Pancreas (tissue), 10 donors: ENCODE results near the gene RHBDD3. TPM values are rescaled to one million over a fixed set of nuclear protein-coding genes. Genes with fewer than 3 reads are reported as not detected.

Experiments
- ATAC-seq, 4 donors: fragments of 200-7000 bp; cut with Tn5 transposase; one replicate each; pipeline versions ENCODE4 v1.8.0 to v1.9.1; 2020; ENCODE audit warnings: mild to moderate bottlenecking in 4 of 4, moderate library complexity in 4 of 4
- DNase-seq, 6 donors: peaks; one replicate each; pipeline ENCODE4 v3.0.0-alpha.2; 2020
- FAIRE-seq: peaks from 2 replicates; lab custom pipeline; 2012; peaks lifted over from hg19 to GRCh38; lab: Jason Lieb, UNC
- H3K27ac ChIP-seq, 4 donors: fragments of 200-600 bp; sonication (generic); 1 replicate in 3 of 4; 2 replicates in 1 of 4; pipeline versions ENCODE4 v1.5.0 to v1.8.0; 2020
- H3K27me3 ChIP-seq, 4 donors: fragments of 200-600 bp; one replicate each; pipeline ENCODE4 v1.8.0; 2021
- H3K36me3 ChIP-seq, 3 donors: fragments of 200-600 bp; sonication (generic) in 1 of 3; one replicate each; pipeline versions ENCODE4 v1.5.0 to v1.8.0; 2020 to 2021
- H3K4me1 ChIP-seq, 3 donors: fragments of 200-600 bp; one replicate each; pipeline ENCODE4 v1.8.0; 2021
- H3K4me3 ChIP-seq, 4 donors: fragments of 200-600 bp; sonication (generic) in 2 of 4; one replicate each; pipeline versions ENCODE4 v1.5.0 to v1.8.0; 2020 to 2021
- H3K9me3 ChIP-seq, 4 donors: fragments of 200-600 bp; one replicate each; pipeline ENCODE4 v1.8.0; 2021
- WGBS, 2 donors: extraction: QIAGEN DNeasy Blood & Tissue Kit; methylation state at CpG; one replicate each; pipeline ENCODE4 v1.1.7; 2013; 5-methylcytosine and 5-hydroxymethylcytosine counted together
- intact Hi-C, 3 donors: fragments of 100-400 bp; cut with DNase I; formaldehyde crosslinking; loops; one replicate each; pipeline versions ENCODE4 v1.11.1 to v1.14.2; 2022
- polyA plus RNA-seq, 2 donors: library from polyadenylated mRNA; stranded (reverse); fragments of 200-250 nt; gene quantifications; one replicate each; pipeline ENCODE4 v1.2.3, GENCODE V29; 2013
- total RNA-seq, 6 donors: library from RNA; stranded (reverse); fragmentation: NEBNext Ultra II Directional in 4 of 6; extraction: Animal tissue kit (Norgen Biotek cat#: 25700) in 4 of 6; gene quantifications; one replicate each; pipeline versions ENCODE4 v1.2.1 to v1.2.4, GENCODE V29; 2021 to 2023
- TF ChIP-seq, protein P1 (sequence below), 4 donors: fragments of 200-600 bp; sonication (generic) in 3 of 4; IDR thresholded peaks; one replicate each; pipeline versions ENCODE4 v1.5.0 to v1.8.0; 2021; ENCODE audit warnings: antibody characterized with exemption in 4 of 4
- donor health status: healthy with polysubstance abuse.
- donor health status: DM: no; HTN: no; CAD: no; lungs with moderate emphysema.
- donor health status: DM: no; HTN: no; CAD: no.
- donor health status: control.
- donor health status: control.
- donor health status: Bipolar disorder and iron deficiency.
- donor health status: DM: yes; HTN: yes; CAD: no.
- donor health status: DM: no; HTN: no; CAD: no.
- donor health status: DM: no; HTN: no; CAD: no.
- donor health status: DM: yes; HTN: yes; CAD: no.

Gene RHBDD3
- total and polyA plus RNA-seq, 8 donors: 5.4 to 38.2 (median 10.1) TPM

DNA sequence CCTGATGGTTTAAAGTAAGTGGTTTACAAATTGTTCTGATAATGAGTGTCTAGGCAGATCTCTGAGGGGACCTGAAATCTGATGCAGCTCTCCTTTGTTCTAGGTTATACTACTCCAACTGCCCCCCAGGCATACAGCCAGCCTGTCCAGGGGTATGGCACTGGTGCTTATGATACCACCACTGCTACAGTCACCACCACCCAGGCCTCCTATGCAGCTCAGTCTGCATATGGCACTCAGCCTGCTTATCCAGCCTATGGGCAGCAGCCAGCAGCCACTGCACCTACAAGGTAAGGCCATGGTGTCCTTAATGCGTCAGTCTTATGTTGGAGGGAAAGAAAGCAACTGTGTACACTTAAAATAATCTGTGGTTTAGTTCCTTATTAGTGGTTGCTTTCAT lies 10.1 kb upstream of the RHBDD3 start:
- intact Hi-C loops: no loop called here
- peaks cover 4 to 64% (median 24%) of the 10 kb centered on the region in 3 donors for H3K36me3 ChIP-seq
- peak in 3 of 6 donors; percentile 75 to 82 (median 79) for DNase-seq
- peak overlapping the region in 2 of 4 donors; percentile 29 to 49 for H3K27ac ChIP-seq
- TF ChIP-seq, protein P1, sequence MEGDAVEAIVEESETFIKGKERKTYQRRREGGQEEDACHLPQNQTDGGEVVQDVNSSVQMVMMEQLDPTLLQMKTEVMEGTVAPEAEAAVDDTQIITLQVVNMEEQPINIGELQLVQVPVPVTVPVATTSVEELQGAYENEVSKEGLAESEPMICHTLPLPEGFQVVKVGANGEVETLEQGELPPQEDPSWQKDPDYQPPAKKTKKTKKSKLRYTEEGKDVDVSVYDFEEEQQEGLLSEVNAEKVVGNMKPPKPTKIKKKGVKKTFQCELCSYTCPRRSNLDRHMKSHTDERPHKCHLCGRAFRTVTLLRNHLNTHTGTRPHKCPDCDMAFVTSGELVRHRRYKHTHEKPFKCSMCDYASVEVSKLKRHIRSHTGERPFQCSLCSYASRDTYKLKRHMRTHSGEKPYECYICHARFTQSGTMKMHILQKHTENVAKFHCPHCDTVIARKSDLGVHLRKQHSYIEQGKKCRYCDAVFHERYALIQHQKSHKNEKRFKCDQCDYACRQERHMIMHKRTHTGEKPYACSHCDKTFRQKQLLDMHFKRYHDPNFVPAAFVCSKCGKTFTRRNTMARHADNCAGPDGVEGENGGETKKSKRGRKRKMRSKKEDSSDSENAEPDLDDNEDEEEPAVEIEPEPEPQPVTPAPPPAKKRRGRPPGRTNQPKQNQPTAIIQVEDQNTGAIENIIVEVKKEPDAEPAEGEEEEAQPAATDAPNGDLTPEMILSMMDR (IDR thresholded peaks at IDR 0.05): no peak
- 27 to 40% methylated on average over 1 of the region's 1 CpG for WGBS, 2 donors
- peaks cover 42 to 46% (median 44%) of the 10 kb centered on the region in 3 donors for H3K4me1 ChIP-seq
- peak; percentile 67 to 85 (median 79) for ATAC-seq
- H3K4me3 ChIP-seq: no peak overlapping the region
- H3K9me3 ChIP-seq: no peaks in the 10 kb centered on the region
- H3K27me3 ChIP-seq: no peaks in the 10 kb centered on the region
- FAIRE-seq: no peak

DNA sequence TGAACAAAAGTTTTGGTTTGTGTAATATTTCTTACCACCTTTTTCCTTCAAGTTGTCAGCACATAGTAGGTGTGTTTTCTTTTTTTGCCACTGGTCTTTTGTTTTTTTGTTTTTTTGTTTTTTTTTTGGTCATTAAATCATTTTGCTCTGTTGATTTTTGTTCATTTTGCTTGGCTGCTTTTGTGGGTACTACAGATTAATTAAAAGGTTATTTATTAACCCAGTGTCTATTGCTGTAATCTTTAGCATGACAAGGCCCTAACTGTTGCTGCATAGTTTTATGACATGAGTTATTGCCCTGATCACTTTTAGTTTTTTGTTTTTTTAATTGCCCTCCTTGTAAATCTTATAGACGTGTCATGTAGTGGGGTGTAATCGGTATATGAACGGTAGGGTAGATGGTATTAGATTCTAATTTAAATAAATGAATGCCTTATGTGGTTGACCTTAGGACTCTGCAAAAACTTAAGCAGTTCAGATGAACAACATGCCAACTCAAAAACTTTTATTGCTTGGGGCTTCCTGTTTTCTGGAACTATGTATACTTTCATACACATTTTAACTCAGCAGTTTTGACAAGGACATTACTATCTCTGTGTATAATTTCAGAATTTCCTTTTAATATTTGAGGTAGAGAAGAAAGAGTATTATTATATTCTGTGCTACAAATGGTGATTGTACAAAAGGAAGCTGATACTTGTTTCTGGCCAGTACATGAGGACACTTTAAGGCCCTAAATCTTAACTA lies 8.2 kb upstream of the RHBDD3 start:
- 8 to 14% methylated on average over 3 of the region's 3 CpGs for WGBS, 2 donors
- H3K4me3 ChIP-seq: no peak overlapping the region
- DNase-seq (no peak), ATAC-seq (peak; percentile 50 to 80 (median 66)), FAIRE-seq (no peak)
- intact Hi-C loops: no loop called here
- H3K4me1 ChIP-seq: peaks cover 57 to 65% (median 62%) of the 10 kb centered on the region in 3 donors
- H3K27ac ChIP-seq: peak overlapping the region in 3 of 4 donors; percentile 5 to 31 (median 22)
- H3K9me3 ChIP-seq: no peaks in the 10 kb centered on the region
- peaks cover 0 to 54% (median 16%) of the 10 kb centered on the region in 3 donors for H3K36me3 ChIP-seq
- H3K27me3 ChIP-seq: no peaks in the 10 kb centered on the region
- TF ChIP-seq, protein P1 (IDR thresholded peaks at IDR 0.05): no peak

DNA sequence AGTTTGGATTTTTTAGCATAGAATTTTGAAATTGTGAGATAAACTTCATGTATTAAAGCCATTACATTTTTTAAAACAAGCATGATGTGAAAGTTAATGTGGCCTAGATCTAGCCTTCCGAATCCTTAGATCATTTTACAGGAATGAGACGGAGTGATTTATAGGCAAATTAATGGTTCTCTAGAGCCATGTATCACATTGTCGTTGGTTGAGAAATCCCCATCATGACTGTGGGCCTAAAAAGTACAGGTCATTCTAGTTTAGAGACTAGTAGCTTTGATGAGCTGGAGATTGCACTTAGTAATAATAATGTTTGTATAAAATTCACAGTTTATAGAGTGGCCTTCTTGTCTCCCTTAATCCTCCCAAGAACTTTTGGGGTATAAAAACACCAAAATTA lies 7.4 kb upstream of the RHBDD3 start:
- Histone ChIP-seq H3K4me3 (no peak overlapping the region), H3K27me3 (no peaks in the 10 kb centered on the region), H3K27ac (peak overlapping the region in 1 of 4 donors; percentile 22), H3K9me3 (no peaks in the 10 kb centered on the region), H3K36me3 (peaks cover 0 to 50% (median 16%) of the 10 kb centered on the region in 3 donors), H3K4me1 (peaks cover 57 to 70% (median 67%) of the 10 kb centered on the region in 3 donors)
- FAIRE-seq: no peak
- TF ChIP-seq, protein P1 (IDR thresholded peaks at IDR 0.05): no peak
- WGBS, 2 donors: 45 to 50% methylated on average over 3 of the region's 3 CpGs
- ATAC-seq: no peak
- intact Hi-C loops: no loop called here
- DNase-seq: no peak

DNA sequence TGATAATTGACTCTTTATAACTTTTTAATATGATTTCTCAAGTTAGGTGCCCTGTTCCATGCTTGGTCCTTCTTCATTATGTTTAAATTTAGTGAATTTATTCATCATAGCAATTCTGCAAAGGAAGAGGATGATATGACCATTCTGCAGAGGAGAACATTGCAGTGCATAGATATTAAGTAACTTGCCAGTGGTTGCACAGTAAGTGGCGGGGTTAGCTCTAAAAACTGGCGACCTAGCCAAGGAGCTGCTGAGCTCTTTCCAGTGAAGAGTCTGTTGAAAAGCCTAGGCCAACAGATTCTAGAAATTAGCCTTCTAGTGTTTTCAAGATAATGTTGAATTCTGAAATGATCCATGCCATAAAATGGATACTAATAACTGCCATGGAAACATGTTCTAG lies 4.8 kb upstream of the RHBDD3 start:
- peaks cover 39 to 65% (median 63%) of the 10 kb centered on the region in 3 donors for H3K4me1 ChIP-seq
- H3K27ac ChIP-seq: no peak overlapping the region
- FAIRE-seq: no peak
- intact Hi-C loops: no loop called here
- H3K4me3 ChIP-seq: no peak overlapping the region
- H3K9me3 ChIP-seq: no peaks in the 10 kb centered on the region
- no peak for DNase-seq
- 67 to 70% methylated on average over 2 of the region's 2 CpGs for WGBS, 2 donors
- no peak for ATAC-seq
- peaks cover 0 to 27% (median 16%) of the 10 kb centered on the region in 3 donors for H3K36me3 ChIP-seq
- no peaks in the 10 kb centered on the region for H3K27me3 ChIP-seq
- TF ChIP-seq, protein P1 (IDR thresholded peaks at IDR 0.05): no peak
